ENCODE data around the gene WDFY2. TPM values are rescaled to one million over a fixed set of nuclear protein-coding genes. Genes with fewer than 3 reads are reported as not detected.

The WDFY2 gene
- total RNA-seq, 1 donor from 2014 or later = 16.2 TPM

DNA sequence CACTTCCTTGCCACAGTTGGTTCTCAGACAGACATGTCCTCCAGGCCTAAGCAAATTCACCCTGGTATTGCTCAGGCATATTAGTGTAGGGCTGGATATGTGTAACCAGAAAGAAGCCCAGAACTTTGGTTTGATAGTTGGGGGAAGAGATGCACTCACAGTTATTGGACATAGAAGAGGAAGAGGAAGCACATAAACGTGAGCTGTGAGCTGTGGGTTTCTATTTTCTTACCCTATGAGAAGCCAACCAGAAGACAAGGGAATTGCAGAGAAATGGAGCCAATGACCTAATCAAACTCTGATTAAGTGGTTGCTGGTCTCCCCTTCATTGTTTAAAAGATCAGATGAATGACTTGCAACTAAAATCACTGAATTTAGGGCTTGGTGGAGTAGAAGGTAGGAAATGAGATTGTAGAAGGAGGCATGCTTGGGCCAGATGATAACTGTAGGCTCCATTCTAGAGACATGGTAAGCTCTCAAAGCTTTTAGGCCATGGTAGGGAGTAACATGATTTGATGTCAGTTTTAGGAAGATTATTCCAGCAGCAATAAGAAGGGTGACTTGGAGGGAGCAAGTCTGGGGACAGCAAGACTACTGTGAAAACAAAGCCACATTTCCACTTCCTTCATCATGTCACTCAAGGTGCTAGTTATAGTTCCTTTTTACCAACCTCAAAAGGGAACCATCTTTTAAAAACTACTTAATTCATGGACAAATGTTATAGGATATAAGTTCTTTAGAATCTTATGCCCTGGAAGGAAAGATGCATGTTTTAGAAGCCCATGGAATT lies 24.1 kb upstream of the WDFY2 start:
- FAIRE-seq (no peak), DNase-seq (ENCODE audit: low read depth) (no peak)
- H3K9me3 Mint-ChIP-seq (ENCODE audit: unreplicated experiment) = peaks cover 6% of the 10 kb centered on the region
- H3K27me3 Mint-ChIP-seq (ENCODE audit: low read depth, unreplicated experiment) = no peaks in the 10 kb centered on the region
- Histone ChIP-seq H4K20me1 (ENCODE audit: insufficient read depth, low read length) (no peaks in the 10 kb centered on the region), H3K27ac (ENCODE audit: low read depth, low read length) (no peak overlapping the region), H3K79me2 (ENCODE audit: insufficient read depth, low read length) (no peaks in the 10 kb centered on the region), H2AFZ (ENCODE audit: low read depth, low read length) (no peak overlapping the region), H3K9ac (ENCODE audit: low read length) (no peak overlapping the region), H3K36me3 (ENCODE audit: insufficient read depth, low read length) (no peaks in the 10 kb centered on the region), H3K27me3 (ENCODE audit: insufficient read depth, low read length) (no peaks in the 10 kb centered on the region), H3K4me2 (ENCODE audit: low read length) (no peak overlapping the region), H3K4me1 (ENCODE audit: insufficient read depth, low read length) (peaks cover 16% of the 10 kb centered on the region), H3K9me3 (ENCODE audit: insufficient read depth, low read depth, low read length) (no peaks in the 10 kb centered on the region), H3K4me3 (ENCODE audit: insufficient read depth, low read depth, low read length) (no peak overlapping the region)
- no peak overlapping the region for H3K27ac Mint-ChIP-seq (ENCODE audit: unreplicated experiment)
- no peak overlapping the region for H3K4me3 Mint-ChIP-seq (ENCODE audit: unreplicated experiment)
- H3K36me3 Mint-ChIP-seq (ENCODE audit: low read depth, unreplicated experiment) = no peaks in the 10 kb centered on the region
- H3K4me1 Mint-ChIP-seq (ENCODE audit: low read depth, unreplicated experiment) = peaks cover 19% of the 10 kb centered on the region
- TF ChIP-seq, protein P1, sequence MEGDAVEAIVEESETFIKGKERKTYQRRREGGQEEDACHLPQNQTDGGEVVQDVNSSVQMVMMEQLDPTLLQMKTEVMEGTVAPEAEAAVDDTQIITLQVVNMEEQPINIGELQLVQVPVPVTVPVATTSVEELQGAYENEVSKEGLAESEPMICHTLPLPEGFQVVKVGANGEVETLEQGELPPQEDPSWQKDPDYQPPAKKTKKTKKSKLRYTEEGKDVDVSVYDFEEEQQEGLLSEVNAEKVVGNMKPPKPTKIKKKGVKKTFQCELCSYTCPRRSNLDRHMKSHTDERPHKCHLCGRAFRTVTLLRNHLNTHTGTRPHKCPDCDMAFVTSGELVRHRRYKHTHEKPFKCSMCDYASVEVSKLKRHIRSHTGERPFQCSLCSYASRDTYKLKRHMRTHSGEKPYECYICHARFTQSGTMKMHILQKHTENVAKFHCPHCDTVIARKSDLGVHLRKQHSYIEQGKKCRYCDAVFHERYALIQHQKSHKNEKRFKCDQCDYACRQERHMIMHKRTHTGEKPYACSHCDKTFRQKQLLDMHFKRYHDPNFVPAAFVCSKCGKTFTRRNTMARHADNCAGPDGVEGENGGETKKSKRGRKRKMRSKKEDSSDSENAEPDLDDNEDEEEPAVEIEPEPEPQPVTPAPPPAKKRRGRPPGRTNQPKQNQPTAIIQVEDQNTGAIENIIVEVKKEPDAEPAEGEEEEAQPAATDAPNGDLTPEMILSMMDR (IDR thresholded peaks at IDR 0.05; ENCODE audit: insufficient read depth, low read depth, low read length) = no peak
- no peak for TF ChIP-seq EZH2 (IDR thresholded peaks at IDR 0.05; ENCODE audit: insufficient read depth, low read length)

DNA sequence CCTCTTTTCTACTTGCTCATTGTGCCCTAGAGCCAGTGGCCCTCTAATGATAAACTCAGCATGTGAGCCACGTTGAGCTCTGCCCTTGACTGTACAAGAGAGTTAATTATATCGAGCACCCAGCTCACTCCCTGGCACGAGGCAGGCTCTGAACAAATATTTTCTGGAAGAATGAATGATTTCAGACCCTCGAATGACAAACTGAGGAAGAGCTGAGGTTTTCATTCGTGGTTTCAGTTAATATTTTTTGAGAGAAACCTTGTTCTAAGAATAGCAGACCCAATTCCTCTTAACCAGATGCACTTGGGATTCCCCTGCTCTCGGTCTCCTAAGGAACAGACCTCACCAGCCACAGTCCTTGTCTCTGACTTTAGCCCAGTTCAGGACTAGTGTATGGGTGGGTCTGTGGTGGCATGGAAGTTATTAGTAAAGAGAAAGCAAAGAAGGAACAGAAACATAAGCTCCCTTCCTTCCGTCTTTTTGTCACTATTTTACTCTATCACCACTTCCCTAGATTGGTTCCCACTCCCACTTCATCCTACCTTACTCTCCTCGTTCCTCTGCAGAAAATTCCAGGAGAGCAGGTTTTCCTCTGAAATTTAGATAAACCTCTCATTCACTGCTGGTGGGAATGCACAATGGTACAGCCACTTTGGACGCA lies 22.1 kb upstream of the WDFY2 start:
- Histone ChIP-seq H3K27me3 (ENCODE audit: insufficient read depth, low read length) (no peaks in the 10 kb centered on the region), H3K4me3 (ENCODE audit: insufficient read depth, low read depth, low read length) (no peak overlapping the region), H3K36me3 (ENCODE audit: insufficient read depth, low read length) (no peaks in the 10 kb centered on the region), H3K79me2 (ENCODE audit: insufficient read depth, low read length) (no peaks in the 10 kb centered on the region), H3K4me2 (ENCODE audit: low read length) (no peak overlapping the region), H3K9ac (ENCODE audit: low read length) (no peak overlapping the region), H2AFZ (ENCODE audit: low read depth, low read length) (no peak overlapping the region), H3K4me1 (ENCODE audit: insufficient read depth, low read length) (peaks cover 16% of the 10 kb centered on the region), H3K27ac (ENCODE audit: low read depth, low read length) (no peak overlapping the region), H3K9me3 (ENCODE audit: insufficient read depth, low read depth, low read length) (no peaks in the 10 kb centered on the region), H4K20me1 (ENCODE audit: insufficient read depth, low read length) (no peaks in the 10 kb centered on the region)
- FAIRE-seq (no peak), DNase-seq (ENCODE audit: low read depth) (no peak)
- H3K27me3 Mint-ChIP-seq (ENCODE audit: low read depth, unreplicated experiment) = no peaks in the 10 kb centered on the region
- H3K4me3 Mint-ChIP-seq (ENCODE audit: unreplicated experiment) = no peak overlapping the region
- no peaks in the 10 kb centered on the region for H3K36me3 Mint-ChIP-seq (ENCODE audit: low read depth, unreplicated experiment)
- TF ChIP-seq, protein P1 (IDR thresholded peaks at IDR 0.05; ENCODE audit: insufficient read depth, low read depth, low read length) = no peak
- TF ChIP-seq EZH2 (IDR thresholded peaks at IDR 0.05; ENCODE audit: insufficient read depth, low read length) = no peak
- no peak overlapping the region for H3K27ac Mint-ChIP-seq (ENCODE audit: unreplicated experiment)
- peaks cover 9% of the 10 kb centered on the region for H3K9me3 Mint-ChIP-seq (ENCODE audit: unreplicated experiment)
- H3K4me1 Mint-ChIP-seq (ENCODE audit: low read depth, unreplicated experiment) = peaks cover 19% of the 10 kb centered on the region

DNA sequence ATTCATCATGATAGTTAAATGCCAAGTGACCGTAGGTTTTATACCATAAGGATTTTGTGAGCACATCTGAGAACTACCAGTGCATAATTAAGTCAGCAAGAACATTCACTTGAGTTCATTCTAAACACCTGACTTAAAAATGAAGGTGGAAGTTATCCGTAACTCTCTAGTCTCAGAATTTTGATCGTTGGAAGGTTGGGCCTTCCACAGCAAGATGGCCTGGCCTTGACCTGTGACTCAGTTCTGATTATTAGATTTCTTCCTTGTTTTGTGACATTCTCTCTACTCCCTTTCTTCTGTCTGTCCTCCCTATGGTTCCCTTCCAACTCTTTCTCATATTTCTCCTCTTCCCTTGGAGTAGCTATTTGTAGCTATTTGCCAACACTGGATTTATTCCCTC lies 20.0 kb upstream of the WDFY2 start:
- Histone ChIP-seq H3K4me1 (ENCODE audit: insufficient read depth, low read length) (no peaks in the 10 kb centered on the region), H3K79me2 (ENCODE audit: insufficient read depth, low read length) (no peaks in the 10 kb centered on the region), H3K27me3 (ENCODE audit: insufficient read depth, low read length) (no peaks in the 10 kb centered on the region), H4K20me1 (ENCODE audit: insufficient read depth, low read length) (no peaks in the 10 kb centered on the region), H3K36me3 (ENCODE audit: insufficient read depth, low read length) (no peaks in the 10 kb centered on the region), H3K27ac (ENCODE audit: low read depth, low read length) (no peak overlapping the region), H3K4me3 (ENCODE audit: insufficient read depth, low read depth, low read length) (no peak overlapping the region), H3K9ac (ENCODE audit: low read length) (no peak overlapping the region), H3K4me2 (ENCODE audit: low read length) (no peak overlapping the region), H2AFZ (ENCODE audit: low read depth, low read length) (no peak overlapping the region), H3K9me3 (ENCODE audit: insufficient read depth, low read depth, low read length) (no peaks in the 10 kb centered on the region)
- Mint-ChIP-seq H3K36me3 (ENCODE audit: low read depth, unreplicated experiment) (no peaks in the 10 kb centered on the region), H3K4me1 (ENCODE audit: low read depth, unreplicated experiment) (peaks cover 10% of the 10 kb centered on the region), H3K27me3 (ENCODE audit: low read depth, unreplicated experiment) (no peaks in the 10 kb centered on the region), H3K4me3 (ENCODE audit: unreplicated experiment) (no peak overlapping the region), H3K9me3 (ENCODE audit: unreplicated experiment) (peaks cover 11% of the 10 kb centered on the region), H3K27ac (ENCODE audit: unreplicated experiment) (no peak overlapping the region)
- TF ChIP-seq, protein P1 (IDR thresholded peaks at IDR 0.05; ENCODE audit: insufficient read depth, low read depth, low read length) = no peak
- no peak for TF ChIP-seq EZH2 (IDR thresholded peaks at IDR 0.05; ENCODE audit: insufficient read depth, low read length)
- FAIRE-seq (no peak), DNase-seq (ENCODE audit: low read depth) (no peak)
